ENCODE results near the gene OSMR.

The OSMR gene

GRCh38 chr5:38921174-38921573, 75.4 kb downstream of the OSMR start:
- no peaks in the 10 kb centered on the region for H3K36me3 ChIP-seq (ENCODE audit: control insufficient read depth, insufficient read depth, low read length)
- no peak overlapping the region for H3K4me3 ChIP-seq (ENCODE audit: low read length)
- H3K9me3 ChIP-seq (ENCODE audit: control insufficient read depth, low read length) = no peaks in the 10 kb centered on the region
- H3K27me3 ChIP-seq (ENCODE audit: control insufficient read depth, insufficient read depth, low read length) = no peaks in the 10 kb centered on the region
- H3K4me1 ChIP-seq (ENCODE audit: control insufficient read depth, insufficient read depth, low read length) = no peaks in the 10 kb centered on the region
- no peak overlapping the region for H3K9ac ChIP-seq (ENCODE audit: low read length)

GRCh38 chr5:38922199-38922598, 76.4 kb downstream of the OSMR start:
- Histone ChIP-seq H3K9ac (ENCODE audit: low read length) (no peak overlapping the region), H3K4me3 (ENCODE audit: low read length) (no peak overlapping the region), H3K27me3 (ENCODE audit: control insufficient read depth, insufficient read depth, low read length) (no peaks in the 10 kb centered on the region), H3K4me1 (ENCODE audit: control insufficient read depth, insufficient read depth, low read length) (no peaks in the 10 kb centered on the region), H3K36me3 (ENCODE audit: control insufficient read depth, insufficient read depth, low read length) (no peaks in the 10 kb centered on the region), H3K9me3 (ENCODE audit: control insufficient read depth, low read length) (no peaks in the 10 kb centered on the region)

- H3K9ac ChIP-seq (ENCODE audit: low read length) = no peak overlapping the region
- H3K9me3 ChIP-seq (ENCODE audit: control insufficient read depth, low read length) = no peaks in the 10 kb centered on the region
- no peaks in the 10 kb centered on the region for H3K4me1 ChIP-seq (ENCODE audit: control insufficient read depth, insufficient read depth, low read length)
- no peaks in the 10 kb centered on the region for H3K36me3 ChIP-seq (ENCODE audit: control insufficient read depth, insufficient read depth, low read length)
- H3K4me3 ChIP-seq (ENCODE audit: low read length) = no peak overlapping the region
- no peaks in the 10 kb centered on the region for H3K27me3 ChIP-seq (ENCODE audit: control insufficient read depth, insufficient read depth, low read length)
Measured at GRCh38 chr5:38923661-38924451, 78.0 kb downstream of the OSMR start.

- Histone ChIP-seq H3K9ac (ENCODE audit: low read length) (no peak overlapping the region), H3K9me3 (ENCODE audit: control insufficient read depth, low read length) (no peaks in the 10 kb centered on the region), H3K27me3 (ENCODE audit: control insufficient read depth, insufficient read depth, low read length) (no peaks in the 10 kb centered on the region), H3K4me3 (ENCODE audit: low read length) (no peak overlapping the region), H3K4me1 (ENCODE audit: control insufficient read depth, insufficient read depth, low read length) (no peaks in the 10 kb centered on the region), H3K36me3 (ENCODE audit: control insufficient read depth, insufficient read depth, low read length) (no peaks in the 10 kb centered on the region)
Measured at GRCh38 chr5:38925154-38925925, 79.5 kb downstream of the OSMR start.

GRCh38 chr5:38926121-38926520, 80.3 kb downstream of the OSMR start:
- no peaks in the 10 kb centered on the region for H3K36me3 ChIP-seq (ENCODE audit: control insufficient read depth, insufficient read depth, low read length)
- no peaks in the 10 kb centered on the region for H3K27me3 ChIP-seq (ENCODE audit: control insufficient read depth, insufficient read depth, low read length)

GRCh38 chr5:38927470-38927869, 81.7 kb downstream of the OSMR start:
- H3K4me1 ChIP-seq (ENCODE audit: control insufficient read depth, insufficient read depth, low read length) = no peaks in the 10 kb centered on the region
- no peak overlapping the region for H3K4me3 ChIP-seq (ENCODE audit: low read length)
- H3K27me3 ChIP-seq (ENCODE audit: control insufficient read depth, insufficient read depth, low read length) = no peaks in the 10 kb centered on the region
- H3K9ac ChIP-seq (ENCODE audit: low read length) = no peak overlapping the region
- no peaks in the 10 kb centered on the region for H3K36me3 ChIP-seq (ENCODE audit: control insufficient read depth, insufficient read depth, low read length)
- H3K9me3 ChIP-seq (ENCODE audit: control insufficient read depth, low read length) = no peaks in the 10 kb centered on the region

More at GRCh38 chr5:38926121-38926520, 80.3 kb downstream of the OSMR start:
- no peaks in the 10 kb centered on the region for H3K4me1 ChIP-seq (ENCODE audit: control insufficient read depth, insufficient read depth, low read length)
- no peak overlapping the region for H3K4me3 ChIP-seq (ENCODE audit: low read length)
- no peak overlapping the region for H3K9ac ChIP-seq (ENCODE audit: low read length)
- no peaks in the 10 kb centered on the region for H3K9me3 ChIP-seq (ENCODE audit: control insufficient read depth, low read length)

GRCh38 chr5:38929838-38930237, 84.0 kb downstream of the OSMR start:
- no peaks in the 10 kb centered on the region for H3K36me3 ChIP-seq (ENCODE audit: control insufficient read depth, insufficient read depth, low read length)

GRCh38 chr5:38931731-38932130, 85.9 kb downstream of the OSMR start:
- Histone ChIP-seq H3K9ac (ENCODE audit: low read length) (no peak overlapping the region), H3K9me3 (ENCODE audit: control insufficient read depth, low read length) (no peaks in the 10 kb centered on the region), H3K4me3 (ENCODE audit: low read length) (no peak overlapping the region), H3K27me3 (ENCODE audit: control insufficient read depth, insufficient read depth, low read length) (no peaks in the 10 kb centered on the region), H3K36me3 (ENCODE audit: control insufficient read depth, insufficient read depth, low read length) (no peaks in the 10 kb centered on the region), H3K4me1 (ENCODE audit: control insufficient read depth, insufficient read depth, low read length) (no peaks in the 10 kb centered on the region)

More at GRCh38 chr5:38929838-38930237, 84.0 kb downstream of the OSMR start:
- no peaks in the 10 kb centered on the region for H3K27me3 ChIP-seq (ENCODE audit: control insufficient read depth, insufficient read depth, low read length)
- no peaks in the 10 kb centered on the region for H3K9me3 ChIP-seq (ENCODE audit: control insufficient read depth, low read length)
- H3K4me1 ChIP-seq (ENCODE audit: control insufficient read depth, insufficient read depth, low read length) = no peaks in the 10 kb centered on the region
- H3K9ac ChIP-seq (ENCODE audit: low read length) = no peak overlapping the region
- H3K4me3 ChIP-seq (ENCODE audit: low read length) = no peak overlapping the region

- Histone ChIP-seq H3K4me1 (ENCODE audit: control insufficient read depth, insufficient read depth, low read length) (no peaks in the 10 kb centered on the region), H3K9ac (ENCODE audit: low read length) (no peak overlapping the region), H3K4me3 (ENCODE audit: low read length) (no peak overlapping the region), H3K36me3 (ENCODE audit: control insufficient read depth, insufficient read depth, low read length) (no peaks in the 10 kb centered on the region), H3K27me3 (ENCODE audit: control insufficient read depth, insufficient read depth, low read length) (no peaks in the 10 kb centered on the region), H3K9me3 (ENCODE audit: control insufficient read depth, low read length) (no peaks in the 10 kb centered on the region)
Measured at GRCh38 chr5:38932854-38933408, 87.1 kb downstream of the OSMR start.

- Histone ChIP-seq H3K27me3 (ENCODE audit: control insufficient read depth, insufficient read depth, low read length) (no peaks in the 10 kb centered on the region), H3K4me3 (ENCODE audit: low read length) (no peak overlapping the region), H3K4me1 (ENCODE audit: control insufficient read depth, insufficient read depth, low read length) (no peaks in the 10 kb centered on the region), H3K9me3 (ENCODE audit: control insufficient read depth, low read length) (no peaks in the 10 kb centered on the region), H3K9ac (ENCODE audit: low read length) (no peak overlapping the region), H3K36me3 (ENCODE audit: control insufficient read depth, insufficient read depth, low read length) (no peaks in the 10 kb centered on the region)
Measured at GRCh38 chr5:38935437-38935836, 89.6 kb downstream of the OSMR start.

GRCh38 chr5:38936269-38936668, 90.5 kb downstream of the OSMR start:
- Histone ChIP-seq H3K27me3 (ENCODE audit: control insufficient read depth, insufficient read depth, low read length) (no peaks in the 10 kb centered on the region), H3K36me3 (ENCODE audit: control insufficient read depth, insufficient read depth, low read length) (no peaks in the 10 kb centered on the region), H3K4me3 (ENCODE audit: low read length) (no peak overlapping the region), H3K9me3 (ENCODE audit: control insufficient read depth, low read length) (no peaks in the 10 kb centered on the region), H3K9ac (ENCODE audit: low read length) (no peak overlapping the region), H3K4me1 (ENCODE audit: control insufficient read depth, insufficient read depth, low read length) (no peaks in the 10 kb centered on the region)

- Histone ChIP-seq H3K4me1 (ENCODE audit: control insufficient read depth, insufficient read depth, low read length) (no peaks in the 10 kb centered on the region), H3K9me3 (ENCODE audit: control insufficient read depth, low read length) (no peaks in the 10 kb centered on the region), H3K9ac (ENCODE audit: low read length) (no peak overlapping the region), H3K27me3 (ENCODE audit: control insufficient read depth, insufficient read depth, low read length) (no peaks in the 10 kb centered on the region), H3K4me3 (ENCODE audit: low read length) (no peak overlapping the region), H3K36me3 (ENCODE audit: control insufficient read depth, insufficient read depth, low read length) (peaks cover 4% of the 10 kb centered on the region)
Measured at GRCh38 chr5:38938424-38938823, 92.6 kb downstream of the OSMR start.
